H1 (cell line): ENCODE results near the gene PPAN. TPM values are rescaled to one million over a fixed set of nuclear protein-coding genes. Genes with fewer than 3 reads are reported as not detected.

Experiments
- CHD7 ChIP-seq: fragments of 300-600 bp; sonication (generic); IDR thresholded peaks from 2 replicates; pipeline ENCODE4 v1.7.1; 2012; ENCODE audit warnings: low read length, moderate library complexity, mild to moderate bottlenecking, inconsistent platforms; ENCODE audit not compliant: insufficient replicate concordance
- CTBP2 ChIP-seq: IDR thresholded peaks from 2 replicates; pipeline ENCODE4 v1.7.0; 2011; ENCODE audit warnings: borderline replicate concordance, mild to moderate bottlenecking, moderate library complexity, mixed read lengths, low read length; ENCODE audit not compliant: insufficient read depth, insufficient read length
- EGR1 ChIP-seq: IDR thresholded peaks from 2 replicates; pipeline ENCODE4 v1.6.1; 2011; ENCODE audit warnings: low read depth, low read length, borderline replicate concordance
- FOSL1 ChIP-seq: IDR thresholded peaks from 2 replicates; pipeline ENCODE4 v1.6.1; 2011; ENCODE audit warnings: mild to moderate bottlenecking, low read depth, low read length, moderate library complexity; ENCODE audit not compliant: insufficient read depth
- HDAC6 ChIP-seq: IDR thresholded peaks from one replicate; pipeline ENCODE4 v1.7.1; 2012; ENCODE audit warnings: low read depth, mild to moderate bottlenecking, inconsistent platforms, low read length, moderate library complexity
- NRF1 ChIP-seq: IDR thresholded peaks from 2 replicates; pipeline ENCODE4 v1.6.1; 2011; ENCODE audit warnings: mild to moderate bottlenecking, low read depth, low read length, improper control_type of control experiment
- RBBP5 ChIP-seq: IDR thresholded peaks from 2 replicates; pipeline ENCODE4 v1.7.1; 2012; ENCODE audit warnings: low read depth, mild to moderate bottlenecking, inconsistent platforms, low read length, moderate library complexity, borderline replicate concordance
- SIRT6 ChIP-seq: IDR thresholded peaks from one replicate; pipeline ENCODE4 v1.7.1; 2012; ENCODE audit warnings: low read length, inconsistent platforms
- SP4 ChIP-seq: IDR thresholded peaks from 2 replicates; pipeline ENCODE4 v1.6.1; 2012; ENCODE audit warnings: low read length, inconsistent platforms
- TAF1 ChIP-seq: IDR thresholded peaks from 2 replicates; pipeline ENCODE4 v1.6.1; 2011; ENCODE audit warnings: mild to moderate bottlenecking, low read depth, low read length
- ZNF274 ChIP-seq: IDR thresholded peaks from 2 replicates; pipeline ENCODE4 v1.7.0; 2012; ENCODE audit warnings: low read length, borderline replicate concordance; ENCODE audit errors: extremely low read depth
- polyA plus RNA-seq, 7 experiments: library from polyadenylated mRNA; depleted of rRNA in 3 of 7; stranded (reverse) in 5 of 7; unstranded in 2 of 7; fragments of >200 nt in 5 of 7; fragments of 200-250 nt in 2 of 7; gene quantifications; 1 replicate in 5 of 7; 2 replicates in 1 of 7; 4 replicates in 1 of 7; pipeline versions ENCODE4 v1.2.1 to v1.2.3, GENCODE V29; 2011 to 2013; ENCODE audit warnings: missing spikeins in 2 of 7, mixed read lengths in 2 of 7
- total RNA-seq: library from RNA; stranded (reverse); fragmentation: NEBNext Ultra II Directional; extraction: Animal tissue kit (Norgen Biotek cat#: 25700); gene quantifications from 2 replicates; pipeline ENCODE4 v1.2.1, GENCODE V29; 2021

Gene PPAN
- total and polyA plus RNA-seq, 2 of the 8 experiments (the other 6 are each of a cell fraction or from before 2014, with no cell fraction given) = 48.8 to 74.4 TPM

- TF ChIP-seq TAF1 (no peak), EGR1 (no peak), HDAC6 (no peak), CTBP2 (no peak), RBBP5 (no peak), FOSL1 (no peak), CHD7 (no peak), NRF1 (no peak), SP4 (no peak), ZNF274 (no peak), SIRT6 (no peak)
- TF ChIP-seq, all 59 proteins: peak for 0
Observed at GRCh38 chr19:10089801-10090375, 16.3 kb upstream of the PPAN start (continued).
